DND-41 (cell line): ENCODE measurements around the gene ANKRD39.

ENCODE experiments used
- EZH2 ChIP-seq: IDR thresholded peaks from 3 replicates; pipeline ENCODE4 v1.6.1; 2012; ENCODE audit warnings: borderline replicate concordance, low read depth, mild to moderate bottlenecking, moderate library complexity, low read length, inconsistent platforms; ENCODE audit not compliant: severe bottlenecking
- TF ChIP-seq, protein P1 (sequence below): IDR thresholded peaks from 2 replicates; pipeline ENCODE4 v1.5.1; 2012; ENCODE audit warnings: borderline replicate concordance, low read length, moderate library complexity, mild to moderate bottlenecking; ENCODE audit not compliant: poor library complexity, severe bottlenecking; ENCODE audit errors: extremely low read depth

DNA sequence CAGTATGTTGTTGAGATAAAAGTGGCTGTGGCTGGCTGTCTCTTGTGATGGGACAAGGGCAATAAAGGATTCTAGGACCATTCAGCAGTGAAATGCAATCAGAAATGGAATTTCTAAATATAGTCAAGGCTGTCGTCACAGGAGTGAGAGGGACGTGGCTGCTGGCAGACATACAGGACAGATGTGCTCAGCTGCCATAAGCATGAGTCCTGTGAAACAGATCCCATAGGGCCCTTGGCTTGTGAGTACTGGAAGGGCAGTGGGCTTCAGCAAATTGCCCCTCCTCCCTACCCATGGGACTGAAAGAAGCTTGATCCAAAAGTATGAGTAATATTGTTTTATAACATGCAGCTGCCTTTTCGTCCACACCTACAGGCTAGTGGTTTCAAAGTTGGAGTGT lies 45.9 kb downstream of the ANKRD39 start:
- TF ChIP-seq, protein P1, sequence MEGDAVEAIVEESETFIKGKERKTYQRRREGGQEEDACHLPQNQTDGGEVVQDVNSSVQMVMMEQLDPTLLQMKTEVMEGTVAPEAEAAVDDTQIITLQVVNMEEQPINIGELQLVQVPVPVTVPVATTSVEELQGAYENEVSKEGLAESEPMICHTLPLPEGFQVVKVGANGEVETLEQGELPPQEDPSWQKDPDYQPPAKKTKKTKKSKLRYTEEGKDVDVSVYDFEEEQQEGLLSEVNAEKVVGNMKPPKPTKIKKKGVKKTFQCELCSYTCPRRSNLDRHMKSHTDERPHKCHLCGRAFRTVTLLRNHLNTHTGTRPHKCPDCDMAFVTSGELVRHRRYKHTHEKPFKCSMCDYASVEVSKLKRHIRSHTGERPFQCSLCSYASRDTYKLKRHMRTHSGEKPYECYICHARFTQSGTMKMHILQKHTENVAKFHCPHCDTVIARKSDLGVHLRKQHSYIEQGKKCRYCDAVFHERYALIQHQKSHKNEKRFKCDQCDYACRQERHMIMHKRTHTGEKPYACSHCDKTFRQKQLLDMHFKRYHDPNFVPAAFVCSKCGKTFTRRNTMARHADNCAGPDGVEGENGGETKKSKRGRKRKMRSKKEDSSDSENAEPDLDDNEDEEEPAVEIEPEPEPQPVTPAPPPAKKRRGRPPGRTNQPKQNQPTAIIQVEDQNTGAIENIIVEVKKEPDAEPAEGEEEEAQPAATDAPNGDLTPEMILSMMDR, result no peak
- no peak for TF ChIP-seq EZH2
